H4 (cell line): ENCODE measurements around the gene FURIN. TPM values are rescaled to one million over a fixed set of nuclear protein-coding genes. Genes with fewer than 3 reads are reported as not detected.
"Not testable (repeated sequence)": the region's sequence is repeated elsewhere in the genome, so short reads cannot be mapped to it uniquely, and the experiment has no call there.

ENCODE experiments used
- DNase-seq: peaks from one replicate; pipeline ENCODE4 v3.0.0-alpha.2; 2015; ENCODE audit warnings: low spot score
- total RNA-seq: library from RNA; depleted of rRNA; stranded (reverse); fragments of >200 nt; shearing (Covaris generic); gene quantifications from 2 replicates; pipeline ENCODE4 v1.2.3, GENCODE V29; 2014

The FURIN gene
- total RNA-seq, 1 experiment from 2014 or later, result 8.1 TPM

- DNase-seq, result no peak
Measured at GRCh38 chr15:90915216-90915807, 46.9 kb downstream of the FURIN start.

- DNase-seq, result no peak
Measured at GRCh38 chr15:90915808-90916440, 47.5 kb downstream of the FURIN start.

GRCh38 chr15:90916461-90916860, 48.1 kb downstream of the FURIN start:
- DNase-seq, result no peak

DNA sequence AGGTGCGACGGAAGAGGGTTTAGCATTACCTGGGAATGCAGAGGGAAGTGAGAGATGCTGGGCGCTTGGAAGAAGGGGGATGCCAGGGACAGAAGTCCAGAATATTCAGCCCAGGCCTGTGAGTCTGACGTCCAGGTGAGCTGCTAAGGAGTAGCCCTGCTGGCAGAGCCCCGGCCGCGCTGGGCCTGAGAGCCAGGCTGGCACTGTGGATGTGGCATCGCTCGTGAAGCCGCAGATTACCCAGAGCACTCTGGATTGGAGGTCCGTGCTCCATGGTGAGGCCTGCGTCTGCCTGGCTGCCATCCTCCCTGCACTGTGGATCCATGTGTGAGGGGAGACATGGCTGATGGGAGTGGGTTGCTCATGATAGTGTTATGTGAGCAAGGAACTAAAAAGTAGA, 49.2 kb downstream of the FURIN start:
- no peak for DNase-seq

DNA sequence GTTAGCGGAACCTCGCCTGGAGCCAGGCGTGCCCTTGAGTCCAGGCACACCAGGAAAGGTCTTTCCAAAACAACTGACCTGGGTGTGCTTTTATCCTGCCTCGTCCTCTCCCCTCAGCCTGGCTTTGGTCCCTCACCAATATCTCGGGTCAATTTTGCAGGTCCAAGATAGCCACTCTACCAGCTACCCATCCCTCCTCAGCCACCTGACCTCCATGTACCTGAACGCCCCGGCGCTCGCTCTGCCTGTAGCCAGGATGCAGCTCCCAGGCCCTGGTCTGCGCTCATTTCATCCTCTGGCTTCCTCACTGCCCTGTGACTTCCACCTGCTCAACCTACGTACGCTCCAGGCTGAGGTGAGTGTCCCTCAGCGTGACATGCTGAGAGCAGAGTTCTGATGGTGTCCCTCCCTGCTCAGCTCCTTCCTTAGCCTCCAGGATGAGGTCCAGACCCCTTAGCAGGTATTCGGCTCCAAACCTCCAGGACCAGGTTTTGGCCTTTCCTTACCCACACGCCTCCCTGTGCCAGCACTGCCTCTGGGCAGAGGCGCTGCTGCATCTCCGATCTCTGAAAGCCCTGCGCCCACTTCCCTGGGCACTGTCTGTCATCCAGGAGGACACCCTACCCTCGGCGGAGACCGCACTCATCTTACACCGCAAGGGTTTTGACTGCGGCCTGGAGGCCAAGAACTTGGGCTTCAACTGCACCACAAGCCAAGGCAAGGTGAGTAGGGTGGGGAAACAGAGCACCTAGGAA, 49.8 kb downstream of the FURIN start:
- no peak for DNase-seq

DNA sequence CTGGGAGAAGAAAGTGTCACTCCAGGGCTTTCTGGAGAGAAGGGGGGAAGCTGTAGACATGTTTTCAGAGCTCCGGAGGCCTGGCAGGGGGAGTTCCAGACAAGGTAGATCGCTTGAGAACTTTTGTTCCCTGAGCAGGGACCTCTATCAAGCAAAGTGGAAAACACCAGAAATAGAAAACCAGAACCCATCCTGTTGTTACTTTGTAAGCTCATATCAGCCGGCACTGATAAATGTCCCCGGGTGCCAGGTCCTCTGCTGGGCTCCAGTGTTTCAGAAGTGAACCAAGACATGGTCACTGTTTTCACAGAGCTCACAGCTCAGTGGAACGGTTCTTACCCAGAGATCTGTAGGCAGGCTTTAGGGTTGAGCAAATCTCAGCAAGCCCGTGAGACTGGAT, 50.4 kb downstream of the FURIN start:
- DNase-seq, result no peak

DNA sequence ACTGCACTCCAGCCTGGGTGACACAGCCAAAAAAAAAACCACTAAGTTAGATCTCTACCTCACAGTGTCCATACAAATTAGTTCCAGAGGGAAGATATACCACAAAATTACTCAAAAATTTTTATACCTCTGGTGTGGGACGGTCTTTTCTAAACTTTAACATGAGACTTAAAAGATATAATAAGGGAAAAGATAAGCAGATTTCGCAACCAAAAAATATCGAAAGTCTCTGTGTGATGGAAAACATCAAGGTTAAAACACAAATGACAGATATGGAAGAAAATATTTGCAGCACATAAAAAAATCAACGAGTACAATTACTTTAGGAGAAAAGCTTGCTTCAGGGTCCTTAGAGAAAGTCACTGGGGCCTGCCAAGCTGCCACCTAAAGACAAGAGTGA, 53.5 kb downstream of the FURIN start:
- no peak for DNase-seq

DNA sequence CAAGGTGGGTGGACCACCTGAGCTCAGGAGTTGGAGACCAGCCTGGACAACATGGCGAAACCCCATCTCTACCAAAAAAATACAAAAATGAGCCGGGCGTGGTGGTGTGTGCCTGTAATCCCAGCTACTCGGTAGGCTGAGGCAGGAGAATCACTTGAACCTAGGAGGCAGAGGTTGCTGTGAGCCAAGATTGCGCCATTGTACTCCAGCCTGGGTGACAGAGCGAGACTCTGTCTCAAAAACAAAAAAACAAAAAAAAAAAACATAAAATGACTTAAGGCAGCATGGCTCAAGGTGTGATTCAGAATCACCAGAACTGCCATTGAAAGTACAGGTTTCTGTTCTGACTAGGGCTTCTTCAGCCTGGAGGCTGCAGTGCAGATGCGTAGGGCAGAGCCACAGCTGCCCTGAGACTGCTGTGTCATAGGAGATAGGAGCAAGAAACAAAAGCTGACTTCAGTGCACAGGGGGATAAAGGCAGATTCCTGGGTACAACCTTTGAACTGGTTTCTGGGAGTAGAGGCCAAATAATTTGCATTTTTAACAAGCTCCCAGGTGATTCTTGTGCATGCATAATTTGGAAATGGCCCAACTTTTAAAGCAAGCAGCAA, 54.4 kb downstream of the FURIN start:
- not testable (repeated sequence) for DNase-seq

DNA sequence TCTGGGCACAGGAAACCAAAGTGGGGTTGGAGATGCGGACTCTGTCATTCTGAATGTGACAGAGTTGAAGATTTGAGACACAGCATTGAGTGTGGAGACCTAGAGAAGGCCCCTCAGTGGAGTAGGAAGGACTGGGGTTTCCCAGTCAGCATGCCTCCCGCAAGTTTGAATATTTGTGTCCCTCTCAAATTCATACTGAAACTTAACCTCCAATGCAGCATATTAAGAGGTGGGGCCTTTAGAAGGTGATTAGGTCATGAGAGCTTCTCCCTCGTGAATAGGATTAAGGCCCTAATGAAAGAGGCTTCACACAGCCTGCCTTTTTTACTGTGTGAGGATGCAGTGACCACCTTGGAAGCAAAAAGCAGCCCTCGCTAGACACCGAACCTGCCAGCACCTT, 56.0 kb downstream of the FURIN start:
- no peak for DNase-seq

DNA sequence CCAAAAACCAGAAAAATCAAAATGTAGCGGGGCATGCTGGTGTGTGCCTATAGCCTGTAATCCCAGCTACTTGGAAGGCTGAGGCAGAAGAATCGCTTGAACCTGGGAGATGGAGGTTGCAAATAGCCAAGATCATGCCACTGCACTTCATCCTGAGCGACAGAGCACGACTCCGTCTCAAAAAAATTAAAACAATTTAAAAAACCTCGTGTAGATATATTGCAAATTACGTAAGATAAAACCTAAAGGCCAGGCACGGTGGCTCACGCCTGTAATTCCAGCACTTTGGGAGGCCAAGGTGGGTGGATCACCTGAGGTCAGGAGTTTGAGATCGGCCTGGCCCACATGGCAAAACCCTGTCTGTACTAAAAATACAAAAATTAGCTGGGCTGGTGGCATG, 58.4 kb downstream of the FURIN start:
- DNase-seq, result not testable (repeated sequence)

GRCh38 chr15:90928106-90928505, 59.7 kb downstream of the FURIN start:
- DNase-seq, result not testable (repeated sequence)

DNA sequence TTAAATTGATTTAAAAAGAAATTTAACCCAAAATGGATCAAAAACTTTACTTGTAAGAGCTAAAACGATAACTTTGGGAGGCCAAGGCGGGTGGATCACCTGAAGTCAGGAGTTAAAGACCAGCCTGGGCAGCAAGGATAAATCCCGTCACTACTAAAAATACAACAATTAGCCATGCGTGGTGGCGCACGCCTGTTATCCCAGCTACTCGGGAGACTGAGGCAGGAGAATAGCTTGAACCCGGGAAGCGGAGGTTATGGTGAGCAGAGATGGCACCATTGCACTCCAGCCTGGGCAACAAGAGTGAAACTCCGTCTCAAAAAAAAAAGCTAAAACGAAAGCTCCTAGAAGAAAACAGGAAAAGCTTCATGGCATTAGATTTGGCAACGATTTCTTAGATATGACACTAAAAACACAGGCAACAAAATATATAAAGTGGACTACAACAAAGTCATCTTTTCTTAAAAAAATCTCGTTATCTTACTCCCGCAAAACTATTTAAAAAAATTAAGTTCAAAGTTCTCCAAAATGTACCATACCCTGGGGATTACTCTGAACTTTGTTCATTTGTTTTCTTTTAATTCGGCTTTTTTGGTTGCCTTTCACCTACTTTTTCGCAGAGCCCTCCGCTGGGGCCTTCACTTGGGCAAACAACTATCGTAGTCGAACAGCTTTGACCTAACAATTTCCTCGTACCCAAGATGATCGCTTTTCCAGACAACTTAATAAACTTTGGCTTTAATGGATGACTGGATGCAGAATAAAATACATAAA, 61.0 kb downstream of the FURIN start:
- no peak for DNase-seq

GRCh38 chr15:90930861-90931574, 62.6 kb downstream of the FURIN start:
- no peak for DNase-seq

DNA sequence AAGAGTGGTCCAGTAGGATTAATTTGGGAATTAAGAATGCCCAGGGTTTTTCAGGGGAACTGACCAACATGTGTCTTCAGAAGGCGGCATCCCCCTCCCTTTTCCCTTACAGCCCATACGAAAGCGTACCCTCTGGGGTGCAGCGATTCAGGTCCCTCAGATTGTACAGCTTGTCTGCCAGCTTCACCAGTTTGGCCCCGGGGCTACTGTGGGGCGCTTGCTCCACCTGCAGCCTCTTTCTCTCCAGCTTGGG, 63.1 kb downstream of the FURIN start:
- DNase-seq, result no peak

GRCh38 chr15:90931828-90932659, 63.7 kb downstream of the FURIN start, which contains the start of gene HDDC3:
HDDC3 (minus strand) TSS chr15:90932549; CDS start chr15:90932540, 9 bp downstream.
- peak; percentile 82 for DNase-seq

GRCh38 chr15:90932660-90932991, 64.2 kb downstream of the FURIN start:
- no peak for DNase-seq
